ENCODE data around the gene CNTN6. TPM values are rescaled to one million over a fixed set of nuclear protein-coding genes. Genes with fewer than 3 reads are reported as not detected.

Gene CNTN6
- total and polyA plus RNA-seq, 2 experiments from 2014 or later = not detected

GRCh38 chr3:1139071-1139470 lies 46.2 kb downstream of the CNTN6 start (continued):
- TF ChIP-seq REST (IDR thresholded peaks at IDR 0.05; ENCODE audit: unreplicated experiment) = no peak

DNA sequence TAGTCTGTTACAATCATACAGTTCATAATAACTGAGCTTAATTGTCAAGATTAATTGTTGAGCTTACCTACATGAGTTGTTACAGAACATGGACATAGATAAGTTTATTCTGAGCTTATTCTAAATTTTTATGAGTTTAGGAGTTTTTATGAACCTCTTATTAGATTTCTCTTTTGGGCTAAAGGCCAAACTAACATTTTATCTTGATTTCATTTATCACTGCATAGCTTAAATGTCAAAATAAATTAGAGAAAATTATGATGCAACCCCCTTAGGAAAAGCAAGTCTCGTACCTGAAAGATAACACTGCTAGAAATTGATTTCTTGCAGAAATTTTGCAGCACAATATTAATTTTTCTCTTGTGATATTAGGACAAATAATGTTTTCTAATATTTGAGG lies 54.5 kb downstream of the CNTN6 start:
- DNase-seq (ENCODE audit: low spot score) (no peak), ATAC-seq (no peak)
- Histone ChIP-seq H3K4me1 (ENCODE audit: insufficient read depth) (no peaks in the 10 kb centered on the region), H3K36me3 (ENCODE audit: insufficient read depth) (no peaks in the 10 kb centered on the region), H4K20me1 (replicated peaks; ENCODE audit: insufficient read depth) (no peaks in the 10 kb centered on the region), H3K79me2 (replicated peaks; ENCODE audit: insufficient read depth) (no peaks in the 10 kb centered on the region), H3K4me2 (no peak overlapping the region), H3K9me2 (ENCODE audit: insufficient read depth) (no peaks in the 10 kb centered on the region), H3K27me3 (ENCODE audit: insufficient read depth) (no peaks in the 10 kb centered on the region), H3K27ac (ENCODE audit: low read depth) (no peak overlapping the region), H3F3A (replicated peaks; ENCODE audit: low read depth) (no peaks in the 10 kb centered on the region), H3K4me3 (no peak overlapping the region), H2AFZ (no peak overlapping the region)
- H3K27me3 Mint-ChIP-seq (ENCODE audit: insufficient read depth, low read depth, poor library complexity) = peaks cover 2% of the 10 kb centered on the region
- no peaks in the 10 kb centered on the region for H3K4me1 Mint-ChIP-seq
- H3K9me3 Mint-ChIP-seq = peaks cover 82% of the 10 kb centered on the region
- no peak overlapping the region for H3K4me3 Mint-ChIP-seq
- H3K36me3 Mint-ChIP-seq (ENCODE audit: low read depth) = peaks cover 8% of the 10 kb centered on the region; the same call in 2 of the 3 replicates
- no peak overlapping the region for H3K27ac Mint-ChIP-seq
- TF ChIP-seq NANOG (IDR thresholded peaks at IDR 0.05; ENCODE audit: borderline replicate concordance) (no peak), EZH2 (IDR thresholded peaks at IDR 0.05; ENCODE audit: low read depth, unreplicated experiment) (no peak), ZNF331 (CRISPR knock-in tag; IDR thresholded peaks at IDR 0.05; ENCODE audit: low read depth) (no peak), REST (IDR thresholded peaks at IDR 0.05; ENCODE audit: unreplicated experiment) (no peak), EZH2phosphoT487 (IDR thresholded peaks at IDR 0.05; ENCODE audit: unreplicated experiment) (no peak)
- TF ChIP-seq, protein P1, sequence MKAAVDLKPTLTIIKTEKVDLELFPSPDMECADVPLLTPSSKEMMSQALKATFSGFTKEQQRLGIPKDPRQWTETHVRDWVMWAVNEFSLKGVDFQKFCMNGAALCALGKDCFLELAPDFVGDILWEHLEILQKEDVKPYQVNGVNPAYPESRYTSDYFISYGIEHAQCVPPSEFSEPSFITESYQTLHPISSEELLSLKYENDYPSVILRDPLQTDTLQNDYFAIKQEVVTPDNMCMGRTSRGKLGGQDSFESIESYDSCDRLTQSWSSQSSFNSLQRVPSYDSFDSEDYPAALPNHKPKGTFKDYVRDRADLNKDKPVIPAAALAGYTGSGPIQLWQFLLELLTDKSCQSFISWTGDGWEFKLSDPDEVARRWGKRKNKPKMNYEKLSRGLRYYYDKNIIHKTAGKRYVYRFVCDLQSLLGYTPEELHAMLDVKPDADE (IDR thresholded peaks at IDR 0.05) = no peak
- TF ChIP-seq, protein P2, sequence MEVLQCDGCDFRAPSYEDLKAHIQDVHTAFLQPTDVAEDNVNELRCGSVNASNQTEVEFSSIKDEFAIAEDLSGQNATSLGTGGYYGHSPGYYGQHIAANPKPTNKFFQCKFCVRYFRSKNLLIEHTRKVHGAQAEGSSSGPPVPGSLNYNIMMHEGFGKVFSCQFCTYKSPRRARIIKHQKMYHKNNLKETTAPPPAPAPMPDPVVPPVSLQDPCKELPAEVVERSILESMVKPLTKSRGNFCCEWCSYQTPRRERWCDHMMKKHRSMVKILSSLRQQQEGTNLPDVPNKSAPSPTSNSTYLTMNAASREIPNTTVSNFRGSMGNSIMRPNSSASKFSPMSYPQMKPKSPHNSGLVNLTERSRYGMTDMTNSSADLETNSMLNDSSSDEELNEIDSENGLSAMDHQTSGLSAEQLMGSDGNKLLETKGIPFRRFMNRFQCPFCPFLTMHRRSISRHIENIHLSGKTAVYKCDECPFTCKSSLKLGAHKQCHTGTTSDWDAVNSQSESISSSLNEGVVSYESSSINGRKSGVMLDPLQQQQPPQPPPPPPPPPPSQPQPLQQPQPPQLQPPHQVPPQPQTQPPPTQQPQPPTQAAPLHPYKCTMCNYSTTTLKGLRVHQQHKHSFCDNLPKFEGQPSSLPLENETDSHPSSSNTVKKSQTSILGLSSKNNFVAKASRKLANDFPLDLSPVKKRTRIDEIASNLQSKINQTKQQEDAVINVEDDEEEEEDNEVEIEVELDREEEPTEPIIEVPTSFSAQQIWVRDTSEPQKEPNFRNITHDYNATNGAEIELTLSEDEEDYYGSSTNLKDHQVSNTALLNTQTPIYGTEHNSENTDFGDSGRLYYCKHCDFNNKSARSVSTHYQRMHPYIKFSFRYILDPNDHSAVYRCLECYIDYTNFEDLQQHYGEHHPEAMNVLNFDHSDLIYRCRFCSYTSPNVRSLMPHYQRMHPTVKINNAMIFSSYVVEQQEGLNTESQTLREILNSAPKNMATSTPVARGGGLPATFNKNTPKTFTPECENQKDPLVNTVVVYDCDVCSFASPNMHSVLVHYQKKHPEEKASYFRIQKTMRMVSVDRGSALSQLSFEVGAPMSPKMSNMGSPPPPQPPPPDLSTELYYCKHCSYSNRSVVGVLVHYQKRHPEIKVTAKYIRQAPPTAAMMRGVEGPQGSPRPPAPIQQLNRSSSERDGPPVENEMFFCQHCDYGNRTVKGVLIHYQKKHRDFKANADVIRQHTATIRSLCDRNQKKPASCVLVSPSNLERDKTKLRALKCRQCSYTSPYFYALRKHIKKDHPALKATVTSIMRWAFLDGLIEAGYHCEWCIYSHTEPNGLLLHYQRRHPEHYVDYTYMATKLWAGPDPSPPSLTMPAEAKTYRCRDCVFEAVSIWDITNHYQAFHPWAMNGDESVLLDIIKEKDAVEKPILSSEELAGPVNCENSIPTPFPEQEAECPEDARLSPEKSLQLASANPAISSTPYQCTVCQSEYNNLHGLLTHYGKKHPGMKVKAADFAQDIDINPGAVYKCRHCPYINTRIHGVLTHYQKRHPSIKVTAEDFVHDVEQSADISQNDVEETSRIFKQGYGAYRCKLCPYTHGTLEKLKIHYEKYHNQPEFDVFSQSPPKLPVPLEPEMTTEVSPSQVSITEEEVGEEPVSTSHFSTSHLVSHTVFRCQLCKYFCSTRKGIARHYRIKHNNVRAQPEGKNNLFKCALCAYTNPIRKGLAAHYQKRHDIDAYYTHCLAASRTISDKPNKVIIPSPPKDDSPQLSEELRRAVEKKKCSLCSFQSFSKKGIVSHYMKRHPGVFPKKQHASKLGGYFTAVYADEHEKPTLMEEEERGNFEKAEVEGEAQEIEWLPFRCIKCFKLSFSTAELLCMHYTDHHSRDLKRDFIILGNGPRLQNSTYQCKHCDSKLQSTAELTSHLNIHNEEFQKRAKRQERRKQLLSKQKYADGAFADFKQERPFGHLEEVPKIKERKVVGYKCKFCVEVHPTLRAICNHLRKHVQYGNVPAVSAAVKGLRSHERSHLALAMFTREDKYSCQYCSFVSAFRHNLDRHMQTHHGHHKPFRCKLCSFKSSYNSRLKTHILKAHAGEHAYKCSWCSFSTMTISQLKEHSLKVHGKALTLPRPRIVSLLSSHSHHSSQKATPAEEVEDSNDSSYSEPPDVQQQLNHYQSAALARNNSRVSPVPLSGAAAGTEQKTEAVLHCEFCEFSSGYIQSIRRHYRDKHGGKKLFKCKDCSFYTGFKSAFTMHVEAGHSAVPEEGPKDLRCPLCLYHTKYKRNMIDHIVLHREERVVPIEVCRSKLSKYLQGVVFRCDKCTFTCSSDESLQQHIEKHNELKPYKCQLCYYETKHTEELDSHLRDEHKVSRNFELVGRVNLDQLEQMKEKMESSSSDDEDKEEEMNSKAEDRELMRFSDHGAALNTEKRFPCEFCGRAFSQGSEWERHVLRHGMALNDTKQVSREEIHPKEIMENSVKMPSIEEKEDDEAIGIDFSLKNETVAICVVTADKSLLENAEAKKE (CRISPR knock-in tag; IDR thresholded peaks at IDR 0.05) = no peak
- TF ChIP-seq, protein P3, sequence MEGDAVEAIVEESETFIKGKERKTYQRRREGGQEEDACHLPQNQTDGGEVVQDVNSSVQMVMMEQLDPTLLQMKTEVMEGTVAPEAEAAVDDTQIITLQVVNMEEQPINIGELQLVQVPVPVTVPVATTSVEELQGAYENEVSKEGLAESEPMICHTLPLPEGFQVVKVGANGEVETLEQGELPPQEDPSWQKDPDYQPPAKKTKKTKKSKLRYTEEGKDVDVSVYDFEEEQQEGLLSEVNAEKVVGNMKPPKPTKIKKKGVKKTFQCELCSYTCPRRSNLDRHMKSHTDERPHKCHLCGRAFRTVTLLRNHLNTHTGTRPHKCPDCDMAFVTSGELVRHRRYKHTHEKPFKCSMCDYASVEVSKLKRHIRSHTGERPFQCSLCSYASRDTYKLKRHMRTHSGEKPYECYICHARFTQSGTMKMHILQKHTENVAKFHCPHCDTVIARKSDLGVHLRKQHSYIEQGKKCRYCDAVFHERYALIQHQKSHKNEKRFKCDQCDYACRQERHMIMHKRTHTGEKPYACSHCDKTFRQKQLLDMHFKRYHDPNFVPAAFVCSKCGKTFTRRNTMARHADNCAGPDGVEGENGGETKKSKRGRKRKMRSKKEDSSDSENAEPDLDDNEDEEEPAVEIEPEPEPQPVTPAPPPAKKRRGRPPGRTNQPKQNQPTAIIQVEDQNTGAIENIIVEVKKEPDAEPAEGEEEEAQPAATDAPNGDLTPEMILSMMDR (conservative IDR thresholded peaks at IDR 0.05; ENCODE audit: low read depth in 2 of 2) = no peak

All from GM23338 (cell line).